Measurements from ENCODE around the gene SWI5.

SWI5 gene

GRCh38 chr9:128321343-128321742 lies 45.3 kb downstream of the SWI5 start:
- DNase-seq (ENCODE audit: low read depth in 2 of 2), result no peak

- DNase-seq (ENCODE audit: low read depth in 2 of 2), result no peak
Observed at GRCh38 chr9:128321879-128322403, 45.9 kb downstream of the SWI5 start.

GRCh38 chr9:128322404-128323211 lies 46.5 kb downstream of the SWI5 start, which contains the start of the genes COQ4 and TRUB2:
Gene COQ4, plus strand, starts transcription at chr9:128322839. Its CDS starts 20 bp downstream, at chr9:128322859.
Gene TRUB2, minus strand, starts transcription at chr9:128322447. Its CDS starts 39 bp downstream, at chr9:128322408.
- peak; percentile 84 to 85 for DNase-seq (ENCODE audit: low read depth in 2 of 2)

- DNase-seq (ENCODE audit: low read depth in 2 of 2), result no peak
Observed at GRCh38 chr9:128323212-128323730, 47.2 kb downstream of the SWI5 start.

GRCh38 chr9:128323791-128324190 lies 47.7 kb downstream of the SWI5 start:
- DNase-seq (ENCODE audit: low read depth in 2 of 2), result no peak

GRCh38 chr9:128324401-128324800 lies 48.3 kb downstream of the SWI5 start:
- no peak for DNase-seq (ENCODE audit: low read depth in 2 of 2)

- DNase-seq (ENCODE audit: low read depth in 2 of 2), result no peak
Observed at GRCh38 chr9:128325629-128326028, 49.6 kb downstream of the SWI5 start.

GRCh38 chr9:128333451-128333869 lies 57.4 kb downstream of the SWI5 start:
- no peak for DNase-seq (ENCODE audit: low read depth in 2 of 2)

GRCh38 chr9:128335161-128335560 lies 59.1 kb downstream of the SWI5 start:
- DNase-seq (ENCODE audit: low read depth in 2 of 2), result no peak

- DNase-seq (ENCODE audit: low read depth in 2 of 2), result no peak
Observed at GRCh38 chr9:128335914-128336313, 59.8 kb downstream of the SWI5 start.

- no peak for DNase-seq (ENCODE audit: low read depth in 2 of 2)
Observed at GRCh38 chr9:128337936-128338335, 61.9 kb downstream of the SWI5 start.
